Thyroid gland (tissue), 4 donors: ENCODE results near the gene SUDS3. TPM values are rescaled to one million over a fixed set of nuclear protein-coding genes. Genes with fewer than 3 reads are reported as not detected.

Source experiments
- DNase-seq, 2 donors: peaks; one replicate each; pipeline ENCODE4 v3.0.0-alpha.2; 2019
- H3K27ac ChIP-seq, 3 donors: fragments of 200-600 bp; sonication (generic); 1 replicate in 2 of 3; 2 replicates in 1 of 3; pipeline ENCODE4 v1.5.1; 2016 to 2019; ENCODE audit warnings: mild to moderate bottlenecking in 1 of 3, moderate library complexity in 1 of 3
- H3K27me3 ChIP-seq: fragments of 200-600 bp; sonication (generic); one replicate; pipeline ENCODE4 v1.5.1; 2019
- H3K36me3 ChIP-seq, 2 donors: fragments of 200-600 bp; sonication (generic); one replicate each; pipeline ENCODE4 v1.5.1; 2016 to 2019
- H3K4me1 ChIP-seq, 2 donors: fragments of 200-600 bp; sonication (generic); one replicate each; pipeline ENCODE4 v1.5.1; 2017 to 2019
- H3K4me3 ChIP-seq, 3 donors: fragments of 200-600 bp; sonication (generic); replicated peaks in 1 of 3; 1 replicate in 2 of 3; 2 replicates in 1 of 3; pipeline ENCODE4 v1.5.1; 2016; ENCODE audit warnings: mild to moderate bottlenecking in 1 of 3
- H3K9me3 ChIP-seq: fragments of 200-600 bp; sonication (generic); one replicate; pipeline ENCODE4 v1.5.1; 2017
- CTCF ChIP-seq, 6 experiments: fragments of 200-600 bp in 3 of 6; fragments of 450-650 bp in 3 of 6; sonication (generic) in 3 of 6; IDR thresholded peaks; one replicate each; pipeline ENCODE4 v1.5.1; 2016 to 2019; ENCODE audit warnings: antibody characterized with exemption in 6 of 6, mild to moderate bottlenecking in 2 of 6, inconsistent platforms in 1 of 6, moderate library complexity in 1 of 6
- POLR2A ChIP-seq, 2 donors: fragments of 450-650 bp; IDR thresholded peaks; one replicate each; pipeline ENCODE4 v1.6.1; 2017; ENCODE audit warnings: antibody characterized with exemption in 2 of 2, mild to moderate bottlenecking in 2 of 2, moderate library complexity in 1 of 2
- WGBS, 2 donors: methylation state at CpG; one replicate each; pipeline ENCODE4 v1.1.5; 2017; 5-methylcytosine and 5-hydroxymethylcytosine counted together
- intact Hi-C: fragments of 100-400 bp; cut with DNase I; formaldehyde crosslinking; loops from one replicate; pipeline ENCODE4 v1.15.1; 2023
- total RNA-seq, 4 donors: library from RNA; depleted of rRNA; stranded (reverse); fragments of >200 nt; gene quantifications; one replicate each; pipeline ENCODE4 v1.2.3, GENCODE V29; 2016

The SUDS3 gene
- total RNA-seq, 4 donors from 2014 or later = 56.5 to 75.7 (median 62.7) TPM

GRCh38 chr12:118427819-118428218 is 51.5 kb downstream of the SUDS3 start:
- no peak for TF ChIP-seq CTCF (IDR thresholded peaks at IDR 0.05)
- TF ChIP-seq POLR2A (IDR thresholded peaks at IDR 0.05) = no peak

GRCh38 chr12:118428643-118429042 is 52.3 kb downstream of the SUDS3 start:
- H3K4me3 ChIP-seq = no peak overlapping the region
- no peaks in the 10 kb centered on the region for H3K36me3 ChIP-seq
- intact Hi-C loops = no loop called here
- no peaks in the 10 kb centered on the region for H3K9me3 ChIP-seq
- WGBS, 2 donors = 90 to 96% methylated on average over 3 of the region's 3 CpGs
- H3K4me1 ChIP-seq = peaks cover 0 to 13% of the 10 kb centered on the region in 2 donors
- DNase-seq = no peak
- H3K27me3 ChIP-seq = no peaks in the 10 kb centered on the region
- no peak for TF ChIP-seq CTCF (IDR thresholded peaks at IDR 0.05)
- no peak for TF ChIP-seq POLR2A (IDR thresholded peaks at IDR 0.05)
- H3K27ac ChIP-seq = no peak overlapping the region

More at GRCh38 chr12:118427819-118428218, 51.5 kb downstream of the SUDS3 start:
- no peak for DNase-seq
- Histone ChIP-seq H3K9me3 (no peaks in the 10 kb centered on the region), H3K4me3 (no peak overlapping the region), H3K27me3 (no peaks in the 10 kb centered on the region), H3K27ac (no peak overlapping the region), H3K36me3 (no peaks in the 10 kb centered on the region), H3K4me1 (peaks cover 0 to 13% of the 10 kb centered on the region in 2 donors)
- WGBS, 2 donors = 87 to 89% methylated on average over 3 of the region's 3 CpGs
- intact Hi-C loops = no loop called here

- intact Hi-C loops = no loop called here
- Histone ChIP-seq H3K4me3 (no peak overlapping the region), H3K4me1 (peaks cover 0 to 13% of the 10 kb centered on the region in 2 donors), H3K36me3 (no peaks in the 10 kb centered on the region), H3K27ac (peak overlapping the region in 1 of 3 donors; percentile 40), H3K9me3 (no peaks in the 10 kb centered on the region), H3K27me3 (no peaks in the 10 kb centered on the region)
- TF ChIP-seq CTCF (IDR thresholded peaks at IDR 0.05) = no peak
- TF ChIP-seq POLR2A (IDR thresholded peaks at IDR 0.05) = no peak
- 39 to 50% methylated on average over 7 of the region's 7 CpGs for whole genome bisulfite sequencing, 2 donors
- DNase-seq = peak; percentile 89 to 91
Observed at GRCh38 chr12:118429688-118430383, 53.5 kb downstream of the SUDS3 start.

- H3K27me3 ChIP-seq = no peaks in the 10 kb centered on the region
- H3K4me1 ChIP-seq = peaks cover 0 to 13% of the 10 kb centered on the region in 2 donors
- H3K9me3 ChIP-seq = no peaks in the 10 kb centered on the region
- intact Hi-C loops = no loop called here
- no peak for DNase-seq
- no peaks in the 10 kb centered on the region for H3K36me3 ChIP-seq
- no peak overlapping the region for H3K4me3 ChIP-seq
- no peak for TF ChIP-seq CTCF (IDR thresholded peaks at IDR 0.05)
- TF ChIP-seq POLR2A (IDR thresholded peaks at IDR 0.05) = no peak
- WGBS, 2 donors = 86 to 90% methylated on average over 4 of the region's 4 CpGs
- no peak overlapping the region for H3K27ac ChIP-seq
Observed at GRCh38 chr12:118430516-118430915, 54.2 kb downstream of the SUDS3 start.

GRCh38 chr12:118432812-118433545 is 56.6 kb downstream of the SUDS3 start:
- Histone ChIP-seq H3K36me3 (no peaks in the 10 kb centered on the region), H3K4me3 (no peak overlapping the region), H3K27me3 (no peaks in the 10 kb centered on the region), H3K4me1 (peaks cover 0 to 13% of the 10 kb centered on the region in 2 donors), H3K27ac (no peak overlapping the region), H3K9me3 (no peaks in the 10 kb centered on the region)
- intact Hi-C loops = no loop called here
- TF ChIP-seq POLR2A (IDR thresholded peaks at IDR 0.05) (no peak), CTCF (IDR thresholded peaks at IDR 0.05) (no peak)
- WGBS, 2 donors = 57 to 63% methylated on average over 5 of the region's 5 CpGs
- DNase-seq = no peak
